ENCODE data around the gene MLH3.

DNA sequence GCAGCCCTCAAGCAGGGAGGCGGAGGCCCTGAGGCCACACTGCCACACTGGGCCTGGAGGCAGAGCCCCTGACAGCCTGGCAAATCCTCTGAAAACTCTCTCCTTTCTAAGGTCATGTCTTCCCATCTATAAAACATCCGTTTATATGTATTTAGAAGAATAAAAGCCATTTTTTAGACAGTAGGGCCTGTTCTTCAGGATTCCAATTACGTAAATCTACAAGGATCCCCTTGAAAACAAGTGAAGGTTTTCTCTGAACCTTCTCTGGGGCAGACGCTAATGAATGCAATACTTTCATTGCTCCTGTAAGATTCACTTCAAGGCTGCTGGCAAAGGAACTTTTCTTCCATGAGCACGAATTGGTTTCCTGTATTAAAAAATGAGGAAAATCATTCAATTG is 35.8 kb downstream of the MLH3 start:
- TF ChIP-seq CTCF (IDR thresholded peaks at IDR 0.05) (no peak), POLR2A (IDR thresholded peaks at IDR 0.05) (no peak)

Measured in body of pancreas (tissue), 4 donors.